Caco-2 (cell line): Measurements from ENCODE around the gene CD70. TPM values are rescaled to one million over a fixed set of nuclear protein-coding genes. Genes with fewer than 3 reads are reported as not detected.
"Not testable (repeated sequence)": the region's sequence is repeated elsewhere in the genome, so short reads cannot be mapped to it uniquely, and the experiment has no call there.

Experiments
- BruUV-seq: library from RNA; stranded (reverse); fragments of 400-500 nt; replicated peaks from 2 replicates; lab custom pipeline; 2021; lab: Mats Ljungman, UMichigan
- CTCF ChIA-PET: fragments of 300-600 bp; sonication (Branson Sonifier 250); formaldehyde crosslinking; loops from one replicate; lab custom pipeline; 2022; ENCODE audit warnings: antibody characterized with exemption; lab: Charles Lee
- POLR2A ChIA-PET: fragments of 300-600 bp; sonication (Branson Sonifier 250); formaldehyde crosslinking; loops from one replicate; lab custom pipeline; 2022; ENCODE audit warnings: antibody characterized with exemption; lab: Charles Lee
- DNase-seq, 2 experiments: peaks; one replicate each; pipeline versions ENCODE4 v3.0.0 to v3.0.0-alpha.2; 2020 to 2022
- H3K27me3 ChIP-seq: replicated peaks from 2 replicates; pipeline ENCODE4 v1.6.0; 2011; ENCODE audit warnings: low read length; ENCODE audit not compliant: control insufficient read depth, insufficient read depth
- H3K36me3 ChIP-seq: 2 replicates; pipeline ENCODE4 v1.5.1; 2011; ENCODE audit warnings: low read length; ENCODE audit not compliant: control insufficient read depth, insufficient read depth
- H3K4me1 ChIP-seq: fragments of 250-450 bp; sonication (Bioruptor Pico); 2 replicates; pipeline ENCODE4 v1.5.1; 2020; ENCODE audit warnings: mild to moderate bottlenecking
- H3K4me3 ChIP-seq: 2 replicates; pipeline ENCODE4 v1.5.1; 2011; ENCODE audit warnings: low read depth, mild to moderate bottlenecking, control low read depth, low read length
- H3K9me3 ChIP-seq: fragments of 250-450 bp; sonication (Bioruptor Pico); 2 replicates; pipeline ENCODE4 v1.5.1; 2020; ENCODE audit warnings: mild to moderate bottlenecking, moderate library complexity
- H3K27ac Mint-ChIP-seq: one replicate; pipeline ENCODE4 v1.8.0; 2022; ENCODE audit warnings: mixed read lengths; ENCODE audit not compliant: unreplicated experiment
- H3K27me3 Mint-ChIP-seq: one replicate; pipeline ENCODE4 v1.8.0; 2022; ENCODE audit warnings: mixed read lengths; ENCODE audit not compliant: insufficient read depth, unreplicated experiment
- H3K36me3 Mint-ChIP-seq: one replicate; pipeline ENCODE4 v1.8.0; 2022; ENCODE audit warnings: mild to moderate bottlenecking, mixed read lengths; ENCODE audit not compliant: insufficient read depth, unreplicated experiment
- H3K4me1 Mint-ChIP-seq: one replicate; pipeline ENCODE4 v1.8.0; 2022; ENCODE audit warnings: low read depth, mixed read lengths; ENCODE audit not compliant: unreplicated experiment
- H3K4me3 Mint-ChIP-seq: one replicate; pipeline ENCODE4 v1.8.0; 2022; ENCODE audit warnings: mild to moderate bottlenecking, moderate library complexity, mixed read lengths; ENCODE audit not compliant: unreplicated experiment
- H3K9me3 Mint-ChIP-seq: one replicate; pipeline ENCODE4 v1.8.0; 2022; ENCODE audit warnings: mixed read lengths; ENCODE audit not compliant: unreplicated experiment
- intact Hi-C: fragments of 100-400 bp; cut with micrococcal nuclease; formaldehyde crosslinking; loops from one replicate; pipeline ENCODE4 v1.10.0; 2022; ENCODE audit not compliant: unreplicated experiment
- total RNA-seq: library from RNA; stranded (reverse); gene quantifications from 2 replicates; pipeline ENCODE4 v1.2.3, GENCODE V29; 2022
- TF ChIP-seq, protein P1 (sequence below), 2 experiments: fragments of 200-600 bp in 1 of 2; IDR thresholded peaks; 1 replicate in 1 of 2; 2 replicates in 1 of 2; pipeline versions ENCODE4 v1.5.1 to v1.8.0; 2011 to 2022; ENCODE audit warnings: antibody characterized with exemption in 1 of 2, control low read depth in 1 of 2, inconsistent platforms in 1 of 2, low read depth in 1 of 2, low read length in 1 of 2, mild to moderate bottlenecking in 1 of 2, moderate library complexity in 1 of 2; ENCODE audit not compliant: insufficient read depth in 1 of 2, severe bottlenecking in 1 of 2, unreplicated experiment in 1 of 2

The CD70 gene
- total RNA-seq, 1 experiment from 2014 or later: not detected

DNA sequence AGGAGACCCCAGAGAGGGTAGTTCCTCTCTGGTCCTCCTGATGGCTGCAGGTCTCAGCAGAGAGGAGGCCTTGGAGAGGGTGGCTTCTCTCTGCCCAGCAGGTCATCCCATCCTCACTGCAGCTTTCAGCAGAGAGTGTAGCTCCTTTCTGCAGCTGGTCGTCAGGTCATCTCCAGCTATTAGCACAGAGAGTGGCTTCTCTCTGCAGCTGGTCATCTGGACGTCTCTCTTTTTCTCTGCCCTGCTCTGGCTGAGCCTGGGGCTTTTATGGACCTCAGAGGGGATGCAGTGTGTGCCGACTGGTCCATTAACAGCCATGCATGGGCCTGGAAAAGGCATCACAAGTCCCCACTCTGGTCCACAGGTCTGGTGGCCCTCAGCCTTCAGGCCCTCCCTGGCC lies 39.9 kb downstream of the CD70 start:
- H3K4me1 Mint-ChIP-seq: no peaks in the 10 kb centered on the region
- TF ChIP-seq, protein P1, sequence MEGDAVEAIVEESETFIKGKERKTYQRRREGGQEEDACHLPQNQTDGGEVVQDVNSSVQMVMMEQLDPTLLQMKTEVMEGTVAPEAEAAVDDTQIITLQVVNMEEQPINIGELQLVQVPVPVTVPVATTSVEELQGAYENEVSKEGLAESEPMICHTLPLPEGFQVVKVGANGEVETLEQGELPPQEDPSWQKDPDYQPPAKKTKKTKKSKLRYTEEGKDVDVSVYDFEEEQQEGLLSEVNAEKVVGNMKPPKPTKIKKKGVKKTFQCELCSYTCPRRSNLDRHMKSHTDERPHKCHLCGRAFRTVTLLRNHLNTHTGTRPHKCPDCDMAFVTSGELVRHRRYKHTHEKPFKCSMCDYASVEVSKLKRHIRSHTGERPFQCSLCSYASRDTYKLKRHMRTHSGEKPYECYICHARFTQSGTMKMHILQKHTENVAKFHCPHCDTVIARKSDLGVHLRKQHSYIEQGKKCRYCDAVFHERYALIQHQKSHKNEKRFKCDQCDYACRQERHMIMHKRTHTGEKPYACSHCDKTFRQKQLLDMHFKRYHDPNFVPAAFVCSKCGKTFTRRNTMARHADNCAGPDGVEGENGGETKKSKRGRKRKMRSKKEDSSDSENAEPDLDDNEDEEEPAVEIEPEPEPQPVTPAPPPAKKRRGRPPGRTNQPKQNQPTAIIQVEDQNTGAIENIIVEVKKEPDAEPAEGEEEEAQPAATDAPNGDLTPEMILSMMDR (IDR thresholded peaks at IDR 0.05; ENCODE audit: insufficient read depth in 1 of 2, low read depth in 1 of 2, low read length in 1 of 2, severe bottlenecking in 1 of 2, unreplicated experiment in 1 of 2): no peak
- ChIA-PET CTCF (no interaction called here), POLR2A (interaction anchor here (0.6 kb wide), 1 partner anchor 30 kb away, joined by 8 read pairs; no protein-coding TSS in a partner anchor)
- Histone ChIP-seq H3K4me3 (no peak overlapping the region), H3K4me1 (no peaks in the 10 kb centered on the region), H3K27me3 (no peaks in the 10 kb centered on the region), H3K9me3 (no peaks in the 10 kb centered on the region), H3K36me3 (no peaks in the 10 kb centered on the region)
- no peaks in the 10 kb centered on the region for H3K27me3 Mint-ChIP-seq
- no peak overlapping the region for H3K4me3 Mint-ChIP-seq
- H3K9me3 Mint-ChIP-seq: peaks cover 13% of the 10 kb centered on the region
- no peak for DNase-seq
- intact Hi-C loops: no loop called here
- H3K27ac Mint-ChIP-seq: no peak overlapping the region
- H3K36me3 Mint-ChIP-seq: no peaks in the 10 kb centered on the region
- BruUV-seq: no TSS peak

GRCh38 chr19:6550679-6551078 lies 40.3 kb downstream of the CD70 start:
- H3K36me3 Mint-ChIP-seq, H3K4me1 ChIP-seq, H3K27ac Mint-ChIP-seq, DNase-seq, H3K4me3 ChIP-seq, BruUV-seq, H3K27me3 ChIP-seq, intact Hi-C loops, H3K27me3 Mint-ChIP-seq, CTCF ChIA-PET, H3K36me3 ChIP-seq, H3K4me1 Mint-ChIP-seq, H3K4me3 Mint-ChIP-seq, H3K9me3 ChIP-seq: not testable (repeated sequence)
- POLR2A ChIA-PET: interaction anchor here (0.6 kb wide), 1 partner anchor 29 kb away, joined by 8 read pairs; no protein-coding TSS in a partner anchor
- peaks cover 14% of the 10 kb centered on the region for H3K9me3 Mint-ChIP-seq

DNA sequence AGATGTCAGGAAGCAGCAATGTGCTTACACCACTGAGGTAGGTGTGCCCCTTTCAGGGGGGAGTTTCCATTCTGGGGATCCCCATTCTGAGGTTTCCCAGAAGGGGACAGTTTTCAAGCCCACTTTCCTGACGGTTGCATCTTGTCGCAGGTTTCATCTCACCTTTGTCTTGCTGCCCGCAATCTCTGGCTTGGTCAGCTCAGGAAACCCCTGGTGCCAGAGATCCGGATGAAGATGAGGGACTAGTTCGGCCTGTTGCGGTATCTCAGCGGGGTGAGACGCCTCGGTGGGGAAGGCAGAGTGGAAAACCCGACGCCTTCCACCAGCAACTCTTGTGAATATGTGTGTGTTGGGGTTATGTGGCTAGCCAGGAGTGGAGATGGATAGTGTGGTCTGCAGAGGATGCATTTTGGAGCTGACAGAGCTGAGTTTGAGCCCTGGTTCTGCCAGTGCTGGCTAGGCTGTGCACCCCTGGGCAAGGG lies 47.0 kb downstream of the CD70 start:
- no peak for DNase-seq
- Histone ChIP-seq H3K27me3 (no peaks in the 10 kb centered on the region), H3K9me3 (no peaks in the 10 kb centered on the region), H3K4me3 (no peak overlapping the region), H3K4me1 (no peaks in the 10 kb centered on the region), H3K36me3 (no peaks in the 10 kb centered on the region)
- no peaks in the 10 kb centered on the region for H3K36me3 Mint-ChIP-seq
- peaks cover 14% of the 10 kb centered on the region for H3K9me3 Mint-ChIP-seq
- intact Hi-C loops: no loop called here
- BruUV-seq: no TSS peak
- H3K27me3 Mint-ChIP-seq: no peaks in the 10 kb centered on the region
- H3K4me3 Mint-ChIP-seq: no peak overlapping the region
- H3K4me1 Mint-ChIP-seq: no peaks in the 10 kb centered on the region
- CTCF ChIA-PET: no interaction called here
- TF ChIP-seq, protein P1 (IDR thresholded peaks at IDR 0.05; ENCODE audit: insufficient read depth in 1 of 2, low read depth in 1 of 2, low read length in 1 of 2, severe bottlenecking in 1 of 2, unreplicated experiment in 1 of 2): no peak
- no peak overlapping the region for H3K27ac Mint-ChIP-seq
- POLR2A ChIA-PET: no interaction called here
